Eye (tissue), 1 donor: ENCODE data around the gene PLAC9.

Experiments
- DNase-seq: peaks from one replicate; pipeline ENCODE4 v3.0.0-alpha.2; 2015

The PLAC9 gene

GRCh38 chr10:80186364-80187012 is 54.0 kb downstream of the PLAC9 start:
- DNase-seq = no peak

- no peak for DNase-seq
Observed at GRCh38 chr10:80187060-80187459, 54.5 kb downstream of the PLAC9 start.

DNA sequence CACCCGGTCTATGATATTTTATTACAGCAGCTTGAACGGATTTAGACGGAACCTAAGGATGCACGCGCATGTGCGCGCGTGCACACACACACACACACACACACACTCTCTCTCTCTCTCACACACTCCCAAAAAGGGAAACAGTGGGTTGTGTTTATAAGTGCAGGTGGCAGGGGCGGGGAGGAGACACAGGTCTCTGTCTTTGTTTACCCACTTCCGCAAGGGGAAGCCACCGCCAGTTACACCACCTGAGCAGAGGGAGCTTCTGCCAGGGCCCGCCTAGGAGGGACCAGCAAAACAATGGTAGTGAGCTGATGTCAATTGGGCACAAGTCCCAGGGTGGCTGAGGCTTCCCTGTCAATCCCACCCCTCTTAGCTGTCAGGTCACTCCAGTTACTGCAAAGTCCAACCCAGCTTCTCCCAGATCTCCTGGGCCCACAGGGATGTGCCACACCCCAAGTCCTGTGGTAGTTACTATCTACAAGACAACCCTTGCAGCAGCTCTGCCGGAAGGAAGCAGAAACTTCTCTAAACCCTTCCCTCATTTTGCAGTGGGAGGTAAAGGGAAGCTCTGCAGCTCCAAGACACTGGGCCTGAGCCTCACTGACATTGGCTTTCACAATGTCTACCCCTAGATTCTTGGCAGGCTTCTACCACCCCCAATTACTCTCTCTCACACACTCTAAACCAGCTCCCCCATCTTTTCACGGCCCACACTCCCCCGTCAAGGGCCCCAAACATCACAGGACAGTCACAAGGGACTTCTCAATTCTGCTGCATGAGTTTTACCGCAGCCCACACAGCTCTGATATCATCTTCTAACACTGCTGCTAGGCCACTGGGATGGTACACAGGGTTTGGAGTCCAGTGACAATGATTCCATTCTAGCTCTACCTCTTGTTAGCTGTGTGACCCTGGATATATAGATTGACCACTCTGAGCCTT is 55.2 kb downstream of the PLAC9 start:
- no peak for DNase-seq

DNA sequence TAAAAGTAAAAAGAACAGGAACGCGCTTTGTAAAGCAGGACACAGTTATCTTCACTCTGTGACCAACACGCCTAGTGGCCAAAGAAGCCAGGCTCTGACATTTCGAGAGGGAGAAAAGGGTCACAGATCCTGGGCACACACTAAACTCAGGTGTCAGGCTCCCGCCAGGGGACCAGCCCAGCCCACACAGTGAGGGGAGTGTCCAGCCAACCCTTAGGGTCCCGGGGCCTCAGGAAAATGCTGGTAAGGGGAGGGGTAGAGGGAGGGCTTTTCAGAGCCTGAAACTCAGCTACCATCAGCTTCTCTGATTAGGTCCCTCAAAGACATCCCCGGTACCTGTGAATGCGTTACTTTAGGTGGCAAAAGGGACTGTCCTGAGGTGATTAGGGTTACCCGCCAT is 56.2 kb downstream of the PLAC9 start:
- no peak for DNase-seq

DNA sequence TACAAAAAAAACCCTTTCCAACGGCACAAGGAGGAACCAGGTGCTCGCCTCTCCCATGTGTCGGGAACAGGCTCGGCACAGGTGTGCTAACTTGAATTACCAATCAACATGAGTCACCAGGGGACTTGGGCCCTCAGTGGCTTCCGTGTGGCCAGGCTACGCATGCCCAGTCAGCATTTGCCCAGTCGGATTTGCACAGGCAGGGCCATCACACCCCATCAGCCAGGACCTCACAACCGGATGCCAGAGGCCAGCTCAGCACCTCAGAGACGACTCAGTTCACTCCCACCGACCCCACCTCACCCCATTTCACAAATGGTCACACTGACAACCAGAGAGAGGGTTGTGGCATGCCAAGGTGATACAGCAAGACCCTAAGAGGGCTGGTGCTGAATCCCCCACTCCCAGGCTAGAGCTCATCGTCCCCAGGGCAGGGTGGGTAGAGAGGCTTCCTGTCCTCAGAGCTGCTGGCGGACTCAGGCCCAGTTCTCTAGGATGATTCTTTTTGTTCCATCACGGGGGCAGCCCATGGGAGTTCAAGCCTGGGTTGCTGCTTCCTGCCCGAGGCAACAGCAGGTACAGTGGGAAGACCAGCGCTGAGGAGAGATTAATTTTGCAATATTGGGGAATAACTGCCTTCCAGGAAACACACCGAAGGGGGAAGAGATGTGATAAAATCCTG is 59.2 kb downstream of the PLAC9 start:
- no peak for DNase-seq

DNA sequence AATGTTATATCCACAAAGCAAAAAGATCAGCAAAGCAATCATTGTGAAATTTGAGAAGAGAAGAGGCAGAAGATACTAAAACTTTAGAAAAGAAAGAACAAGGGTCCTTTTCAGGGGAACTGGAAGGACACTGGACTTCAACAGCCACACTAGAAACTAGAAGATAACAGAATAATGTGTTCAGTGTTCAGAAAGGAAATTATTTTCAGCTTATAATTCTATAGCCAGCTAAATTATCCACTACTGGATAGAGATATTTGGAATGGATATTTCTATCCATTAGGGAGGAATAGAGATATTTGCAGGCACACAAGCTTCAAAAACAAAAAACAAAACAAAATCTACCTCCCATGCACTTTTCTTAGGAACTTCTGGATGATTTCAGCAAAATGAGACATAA is 60.0 kb downstream of the PLAC9 start:
- DNase-seq = no peak

- no peak for DNase-seq
Observed at GRCh38 chr10:80194373-80195045, 62.0 kb downstream of the PLAC9 start.
